HCEC 1CT (cell line): ENCODE data around the gene NXNL1.
A peak's percentile ranks its signal among the peaks of the same experiment; 100 is the strongest.
"Not testable (repeated sequence)": the region's sequence is repeated elsewhere in the genome, so short reads cannot be mapped to it uniquely, and the experiment has no call there.

Source experiments
- DNase-seq: peaks from one replicate; pipeline ENCODE4 v3.0.0-alpha.2; 2017

Gene NXNL1

GRCh38 chr19:17484520-17485185, 23.9 kb upstream of the NXNL1 start:
- DNase-seq, result no peak

GRCh38 chr19:17483605-17484002, 22.9 kb upstream of the NXNL1 start:
- DNase-seq, result no peak

DNA sequence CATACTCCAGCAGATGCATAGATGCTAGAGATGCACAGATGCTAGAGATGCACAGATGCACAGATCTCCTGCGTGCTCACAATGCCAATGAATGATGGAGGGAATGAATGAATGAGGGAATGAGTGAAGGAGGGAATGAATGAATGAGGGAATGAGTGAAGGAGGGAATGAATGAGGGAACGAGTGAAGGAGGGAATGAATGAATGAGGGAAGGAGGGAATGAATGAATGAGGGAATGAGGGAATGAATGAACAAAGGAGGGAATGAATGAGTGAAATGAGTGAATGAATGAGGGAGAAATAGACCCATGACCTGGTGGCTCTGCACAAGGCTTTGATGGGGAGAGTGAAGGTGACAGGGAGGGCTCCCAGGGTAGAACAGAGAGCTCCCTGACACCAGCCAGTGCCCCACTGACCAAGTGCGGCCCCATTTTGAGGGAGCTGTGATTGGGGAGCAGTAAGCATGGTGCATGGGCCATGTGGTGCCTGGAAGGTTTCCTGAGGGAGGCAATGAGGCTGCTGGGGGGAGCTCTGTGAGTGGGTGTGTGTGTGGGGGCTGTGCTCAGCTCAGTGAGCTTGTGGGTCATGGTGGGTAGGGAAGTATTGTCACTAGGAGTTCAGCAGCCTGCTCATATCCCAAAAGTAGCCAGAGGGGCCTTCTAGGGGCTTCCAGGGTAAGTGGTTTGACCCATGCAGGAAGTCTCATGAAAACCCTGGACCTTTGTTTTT, 22.3 kb upstream of the NXNL1 start:
- DNase-seq, result no peak

- DNase-seq, result no peak
Measured at GRCh38 chr19:17481986-17482385, 21.3 kb upstream of the NXNL1 start.

- peak; percentile 74 for DNase-seq
Measured at GRCh38 chr19:17479325-17479791, 18.6 kb upstream of the NXNL1 start.

GRCh38 chr19:17475541-17476115, 14.9 kb upstream of the NXNL1 start:
- peak; percentile 15 for DNase-seq

GRCh38 chr19:17475011-17475540, 14.3 kb upstream of the NXNL1 start:
- DNase-seq, result not testable (repeated sequence)

DNA sequence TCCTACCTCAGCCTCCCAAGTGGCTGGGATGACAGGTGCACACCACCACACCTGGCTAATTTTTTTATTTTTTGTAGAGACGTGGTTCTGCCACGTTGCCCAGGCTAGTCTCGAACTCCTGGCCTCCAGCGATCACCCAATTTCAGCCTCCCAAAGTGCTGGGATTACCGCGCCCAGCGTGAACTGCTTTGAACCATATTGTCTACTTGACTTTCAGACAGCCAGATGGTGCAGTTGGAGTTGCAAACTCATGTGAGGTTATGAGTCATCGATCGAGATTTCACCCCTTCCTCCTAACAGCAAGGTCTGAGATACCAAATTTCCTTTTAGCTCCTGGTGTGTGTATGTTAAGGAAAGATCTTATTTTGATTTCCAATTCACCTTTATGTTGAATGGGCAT, 12.3 kb upstream of the NXNL1 start:
- peak; percentile 78 for DNase-seq

DNA sequence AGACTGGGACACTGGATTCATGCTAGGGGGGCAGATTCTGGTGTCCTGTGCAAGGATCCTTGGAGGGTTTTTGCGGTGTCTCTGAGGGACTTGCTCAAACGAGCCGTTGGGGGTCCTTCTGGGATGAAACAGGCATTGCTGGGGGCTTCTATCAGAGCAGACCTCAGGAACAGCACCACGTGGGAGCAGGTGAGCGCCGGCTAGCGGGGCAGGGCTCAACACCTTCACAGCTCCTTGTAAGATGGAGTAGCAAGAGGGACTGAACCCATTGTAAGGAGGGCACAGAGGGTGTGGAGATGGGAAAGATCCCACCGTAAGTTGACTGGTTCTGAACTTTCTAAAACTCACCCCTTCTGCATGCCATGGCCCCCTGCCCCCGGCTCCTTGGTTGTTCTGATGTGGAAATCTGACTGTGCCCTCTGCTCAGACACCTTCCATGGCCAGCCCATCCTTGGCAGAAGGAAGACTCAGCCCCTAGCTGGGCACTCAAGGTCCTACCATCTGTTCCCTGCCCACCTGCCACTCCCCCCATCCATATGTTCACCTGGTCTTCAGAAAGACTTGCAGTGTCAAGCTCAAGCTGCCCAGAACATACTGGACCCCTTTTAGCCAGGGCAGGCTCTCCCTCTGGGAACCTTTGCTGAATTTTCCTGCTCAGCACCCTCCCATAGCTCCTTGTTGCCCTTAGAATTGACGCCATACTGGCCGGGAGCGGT, 10.8 kb upstream of the NXNL1 start:
- no peak for DNase-seq

DNA sequence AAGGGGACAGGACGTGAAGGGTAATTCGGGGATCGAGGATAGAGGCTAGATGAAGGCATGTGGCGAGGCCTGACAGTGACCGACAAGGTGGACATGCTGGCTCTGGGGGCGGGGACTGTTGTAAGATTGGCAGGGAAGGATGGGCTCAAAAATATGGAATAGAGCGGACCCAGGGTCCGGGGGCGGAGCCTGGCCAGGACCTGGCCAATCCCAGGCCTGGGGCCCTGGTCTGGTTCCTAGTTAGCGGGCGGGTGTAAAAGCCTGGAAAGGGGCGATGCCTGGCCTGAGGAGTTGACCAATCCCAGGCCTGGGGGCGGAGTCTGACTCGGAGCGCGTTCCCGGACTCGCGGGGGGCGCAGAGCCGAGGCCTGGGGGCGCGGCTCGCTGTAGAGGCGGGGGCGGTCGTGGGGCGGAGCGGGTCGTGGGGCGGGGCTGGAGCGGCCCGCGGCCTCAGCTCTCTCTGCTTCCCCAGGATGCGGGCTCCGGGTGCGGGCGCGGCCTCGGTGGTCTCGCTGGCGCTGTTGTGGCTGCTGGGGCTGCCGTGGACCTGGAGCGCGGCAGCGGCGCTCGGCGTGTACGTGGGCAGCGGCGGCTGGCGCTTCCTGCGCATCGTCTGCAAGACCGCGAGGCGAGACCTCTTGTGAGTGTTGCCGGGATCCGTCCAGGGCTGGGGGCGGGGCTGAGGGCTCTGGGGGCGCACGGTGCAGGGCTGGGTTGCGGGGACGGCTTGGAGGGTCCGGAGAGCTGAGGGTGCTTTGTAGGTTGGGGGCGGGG, 9.5 kb upstream of the NXNL1 start, which contains the start of gene SLC27A1:
Gene SLC27A1 (plus strand): TSS at position 457 of the 774 bp plus-strand sequence. CDS start 17 bp downstream, at position 474.
- DNase-seq, result peak; percentile 99

DNA sequence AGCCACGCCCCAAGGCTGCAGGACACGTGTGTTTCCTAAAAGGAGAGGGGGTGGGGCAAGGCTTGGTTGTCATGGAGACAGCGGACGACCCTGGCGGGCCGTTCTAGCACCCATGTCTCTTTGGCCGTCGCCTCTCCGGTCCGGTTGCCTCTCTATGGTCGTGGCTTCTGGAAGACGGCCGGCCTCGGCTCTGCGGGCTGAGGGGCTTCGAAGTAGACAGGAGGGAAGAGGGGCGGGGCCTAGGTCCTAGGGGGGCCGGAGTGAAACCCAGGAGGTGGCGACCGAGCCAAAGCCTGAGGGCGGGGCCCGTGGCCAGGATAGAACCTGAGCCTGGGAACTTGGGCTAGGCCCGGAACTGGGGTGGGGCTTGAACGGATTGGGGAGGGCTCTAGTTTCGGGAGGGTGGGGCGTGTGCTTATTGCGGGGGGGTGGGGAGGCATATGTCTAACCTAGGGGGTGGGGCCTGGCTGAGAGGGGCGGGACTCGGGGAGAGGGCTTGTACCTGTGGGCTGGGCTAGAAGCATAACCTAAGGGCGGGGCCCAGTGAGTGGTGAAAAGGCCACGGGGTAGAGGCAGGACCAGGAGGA, 8.8 kb upstream of the NXNL1 start:
- peak; percentile 95 for DNase-seq

DNA sequence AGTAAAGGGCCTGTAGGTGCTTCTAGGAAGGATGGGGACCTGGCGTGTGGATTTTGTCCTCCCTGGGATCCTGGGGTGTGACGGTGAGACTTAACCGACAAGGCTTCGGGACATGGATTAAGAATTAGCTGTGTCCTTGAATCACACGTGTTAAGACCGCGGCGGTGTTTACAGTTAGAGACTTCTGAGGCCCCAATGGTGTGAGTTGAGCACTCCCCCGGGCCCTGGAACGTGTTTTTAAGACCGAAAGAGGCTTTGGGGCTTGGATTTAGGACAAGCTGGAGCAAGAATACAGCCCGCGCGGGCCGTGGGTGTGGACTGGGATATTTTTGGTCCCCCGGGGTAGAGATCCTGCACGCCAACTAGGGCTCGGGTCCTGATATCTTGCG, 8.4 kb upstream of the NXNL1 start:
- peak; percentile 35 for DNase-seq

DNA sequence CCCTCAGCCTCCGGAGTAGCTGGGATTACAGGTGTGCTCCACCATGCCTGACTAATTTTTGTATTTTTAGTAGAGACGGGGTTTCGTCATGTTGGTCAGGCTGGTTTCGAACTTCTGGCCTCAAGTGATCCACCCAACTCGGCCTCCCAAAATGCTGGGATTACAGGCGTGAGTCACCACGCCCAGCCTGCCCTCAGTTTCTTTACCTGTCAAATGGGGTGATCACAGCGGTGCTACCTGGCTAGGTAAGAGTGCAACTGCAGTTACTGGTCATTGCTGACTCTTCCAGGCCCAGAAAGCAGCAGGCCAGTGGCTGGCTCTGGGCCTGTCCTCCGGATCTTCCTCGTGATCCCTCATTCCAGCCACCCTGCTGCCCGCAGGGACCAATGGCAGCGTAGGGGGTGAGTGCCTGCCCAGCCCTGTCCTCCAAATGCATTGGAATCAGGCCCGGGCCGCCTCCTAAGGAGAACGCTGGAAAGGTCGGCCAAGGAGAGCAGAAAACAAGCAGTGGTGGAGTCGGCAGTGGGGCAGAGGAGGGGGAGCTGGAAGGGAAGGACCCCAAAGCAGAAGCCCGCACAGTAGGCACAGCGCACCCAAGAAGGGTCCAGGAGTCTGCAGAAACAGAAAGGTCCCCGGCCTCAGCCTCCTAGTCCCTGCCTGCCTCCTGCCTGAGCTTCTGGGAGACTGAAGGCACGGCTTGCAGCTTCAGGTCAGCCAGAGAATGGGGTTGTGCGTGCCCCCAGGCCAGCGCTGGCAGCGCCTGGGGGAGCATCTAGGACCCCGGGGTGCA, 7.8 kb upstream of the NXNL1 start:
- DNase-seq, result no peak

DNA sequence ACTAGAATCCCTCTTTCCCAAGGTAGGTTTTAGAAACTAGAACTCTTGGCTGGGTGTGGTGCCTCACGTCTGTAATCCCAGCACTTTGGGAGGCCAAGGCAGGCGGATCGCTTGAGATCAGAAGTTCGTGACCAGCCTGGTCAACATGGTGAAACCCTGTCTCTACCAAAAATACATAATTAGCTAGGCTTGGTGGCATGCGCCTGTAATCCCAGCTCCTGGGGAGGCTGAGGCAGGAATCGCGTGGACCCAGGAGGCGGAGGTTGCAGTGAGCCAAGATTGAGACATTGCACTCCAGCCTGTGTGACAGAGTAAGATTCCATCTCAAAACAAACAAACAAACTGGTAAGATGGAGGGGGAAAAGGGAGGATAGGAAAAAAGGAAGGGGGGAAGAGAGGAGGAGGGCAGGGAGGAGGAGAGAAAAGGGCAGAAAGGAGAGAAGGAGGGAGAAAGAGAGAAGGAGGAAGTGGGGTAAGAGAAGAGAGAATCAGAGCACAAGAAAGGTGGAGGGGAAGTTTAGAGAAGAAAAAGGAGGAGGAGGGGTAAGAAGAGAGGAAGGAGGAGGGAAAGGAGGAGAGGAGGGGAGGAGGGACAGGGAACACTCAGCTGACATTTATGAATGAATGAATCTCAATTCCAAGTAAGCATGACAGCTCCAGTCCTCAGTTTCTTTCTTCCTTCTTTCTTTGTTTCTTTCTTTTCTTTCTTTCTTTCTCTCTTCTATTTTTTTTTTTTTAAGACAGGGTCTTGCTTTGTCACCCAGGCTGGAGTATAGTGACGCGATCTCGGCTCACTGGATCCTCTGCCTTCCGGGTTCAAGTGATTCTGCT, 7.0 kb upstream of the NXNL1 start:
- DNase-seq, result no peak

DNA sequence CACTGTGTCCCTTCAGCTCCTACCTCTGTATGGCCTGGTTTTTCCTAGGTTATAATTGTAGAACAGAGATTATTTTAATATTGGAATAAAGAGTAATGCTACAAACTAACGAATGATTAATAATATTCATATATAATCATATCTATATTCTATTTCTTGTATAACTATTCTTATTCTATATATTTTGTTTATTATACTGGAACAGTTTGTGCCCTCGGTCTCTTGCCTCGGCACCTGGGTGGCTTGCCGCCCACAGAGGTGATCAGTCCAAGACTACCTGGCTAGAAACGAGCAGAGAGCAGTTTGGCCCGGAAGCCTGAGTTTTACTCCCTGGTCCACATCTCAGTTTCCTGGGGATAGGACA, 5.7 kb upstream of the NXNL1 start:
- DNase-seq, result no peak

DNA sequence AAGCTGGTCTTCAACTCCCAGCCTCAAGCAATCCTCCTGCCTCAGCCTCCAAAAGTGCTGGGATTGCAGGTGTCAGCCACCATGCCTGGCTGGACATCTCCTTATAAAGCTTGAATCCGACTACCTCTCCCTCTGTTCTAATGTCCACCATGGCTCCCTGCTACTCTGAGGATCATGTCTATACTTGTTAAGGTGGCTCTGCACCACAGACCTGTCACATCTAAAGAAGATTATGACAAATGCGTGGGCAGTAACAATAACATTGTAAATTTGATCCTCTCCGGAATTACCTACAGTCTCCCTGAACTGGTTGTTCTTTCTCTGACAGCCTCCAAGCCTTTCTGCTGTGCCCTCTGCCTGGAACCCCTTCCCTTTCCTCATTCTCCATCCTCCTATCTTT, 1.8 kb downstream of the NXNL1 start:
- no peak for DNase-seq

- DNase-seq, result no peak
Measured at GRCh38 chr19:17457616-17458015, 3.1 kb downstream of the NXNL1 start.

DNA sequence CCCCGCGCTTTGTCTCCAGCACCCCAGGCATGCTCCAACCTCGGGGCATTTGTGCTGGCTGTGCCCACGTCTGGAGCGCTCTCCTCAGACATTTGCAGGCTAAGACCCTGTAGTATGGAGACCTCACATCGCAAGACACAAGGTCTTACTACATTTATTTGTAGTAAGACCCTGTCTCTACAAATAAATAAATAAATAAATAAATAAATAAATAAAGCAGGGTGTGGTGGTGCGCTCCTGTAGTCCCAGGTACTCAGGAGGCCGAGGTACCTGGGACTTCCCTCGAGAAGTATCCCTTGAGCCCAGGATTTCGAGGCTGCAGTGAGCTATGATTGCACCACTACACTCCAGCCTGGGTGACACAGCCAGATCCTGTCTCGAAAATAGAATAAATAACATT, 4.6 kb downstream of the NXNL1 start:
- no peak for DNase-seq

DNA sequence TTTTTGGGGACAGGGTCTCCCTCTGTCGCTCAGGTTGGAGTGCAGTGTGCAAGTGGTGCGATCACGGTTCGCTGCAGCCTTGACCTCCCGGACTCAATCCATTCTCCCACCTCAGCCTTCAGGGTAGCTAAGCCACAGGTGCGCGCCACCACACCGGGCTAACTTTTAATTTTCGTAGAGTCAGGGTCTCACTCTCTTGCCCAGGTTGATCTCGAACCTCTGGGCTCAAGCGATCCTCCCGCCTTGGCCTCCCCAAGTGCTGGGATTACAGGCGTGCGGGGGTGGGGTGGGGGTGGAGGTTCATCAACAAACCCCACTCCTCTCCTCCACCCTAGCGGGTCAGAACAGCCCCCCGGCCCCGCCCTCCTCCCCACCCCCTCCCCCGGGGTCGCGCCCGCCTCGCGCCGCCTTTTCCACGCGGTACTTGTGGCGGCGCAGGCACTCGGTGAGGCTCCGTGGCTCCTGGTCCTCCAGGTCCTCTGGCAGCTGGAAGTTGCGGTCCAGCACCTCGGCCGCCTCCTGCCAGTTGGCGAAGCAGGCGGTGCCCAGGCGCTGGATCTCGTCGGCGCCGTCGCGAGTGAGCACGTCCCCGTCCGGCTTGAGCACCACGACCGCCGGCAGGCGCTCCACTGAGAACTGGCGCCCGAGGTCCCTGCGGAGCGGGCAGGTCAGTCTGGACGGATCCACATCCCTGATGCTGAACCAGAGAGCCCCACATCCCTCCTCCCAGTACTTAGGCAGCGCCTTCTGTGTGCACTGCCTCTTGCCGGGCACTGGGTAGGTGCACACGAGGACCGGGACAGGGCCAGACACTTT, 5.2 kb downstream of the NXNL1 start:
- no peak for DNase-seq
